ENCODE data around the gene DCTN5.
"Not testable (repeated sequence)": the region's sequence is repeated elsewhere in the genome, so short reads cannot be mapped to it uniquely, and the experiment has no call there.

DCTN5 gene

DNA sequence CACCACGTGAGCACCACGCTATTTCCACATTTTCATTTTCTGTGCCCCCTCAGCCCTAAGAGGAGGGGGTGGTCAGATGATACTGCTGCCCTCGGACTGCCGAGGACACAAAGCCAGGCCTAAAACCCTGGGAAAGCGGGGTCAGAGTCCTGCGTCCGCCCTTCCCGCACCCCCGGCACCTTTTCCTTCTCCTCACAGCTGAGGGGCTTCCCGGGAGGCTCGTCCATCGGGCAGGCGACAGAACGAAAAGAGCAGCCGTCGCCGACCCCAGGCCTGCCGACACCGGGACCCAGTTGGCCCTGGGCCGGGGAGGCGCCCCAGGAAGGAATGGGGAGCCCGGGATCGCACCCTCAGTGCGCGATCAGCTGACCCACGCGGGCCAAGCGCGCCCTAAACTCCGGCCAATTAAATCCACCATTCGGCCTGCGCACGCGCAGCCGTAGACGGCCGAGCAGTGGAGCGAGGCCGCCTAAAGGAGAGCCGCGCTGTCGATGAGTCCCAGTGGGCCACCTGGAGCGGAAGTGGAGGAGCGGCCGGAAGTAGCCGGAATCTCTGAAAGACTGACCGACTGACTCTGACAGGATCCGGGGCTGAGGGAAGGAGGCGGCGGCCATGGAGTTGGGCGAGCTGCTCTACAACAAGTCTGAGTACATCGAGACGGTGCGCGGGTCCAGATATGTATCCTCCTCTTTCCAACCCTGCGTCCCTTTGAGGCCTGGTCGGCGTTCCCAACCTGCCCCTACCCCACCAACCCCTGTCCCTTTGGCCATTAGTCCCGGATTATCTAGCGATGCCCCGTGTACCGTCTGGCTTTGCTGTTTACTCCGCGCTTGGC lies at the start of gene DCTN5, which contains the start of gene PALB2:
TSS of gene DCTN5 (plus strand) at position 536 of the 835 bp plus-strand sequence. CDS start at position 613, 77 bp downstream.
TSS of gene PALB2 (minus strand) at position 380 of the 835 bp plus-strand sequence. CDS start at position 227, 153 bp downstream.
- DNase-seq (ENCODE audit: low spot score) = peak; percentile 95

DNA sequence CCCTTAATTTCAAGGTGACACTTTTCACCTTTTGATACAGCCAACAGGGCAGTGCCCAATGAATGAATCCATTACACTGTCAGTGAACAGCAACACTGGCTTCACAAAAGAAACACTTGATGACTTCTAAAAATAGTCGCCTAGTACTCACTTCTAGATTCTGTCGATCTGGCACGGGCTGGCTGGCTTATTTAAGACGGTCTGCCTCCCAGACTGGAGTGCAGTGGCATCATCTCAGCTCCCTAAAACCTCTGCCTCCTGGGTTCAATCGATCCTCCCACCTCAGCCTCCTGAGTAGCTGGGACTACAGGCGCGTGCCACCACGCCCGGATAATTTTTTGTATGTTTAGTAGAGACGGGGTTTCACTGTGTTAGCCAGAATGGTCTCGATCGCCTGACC lies 47.1 kb upstream of the DCTN5 start:
- no peak for DNase-seq (ENCODE audit: low spot score)

DNA sequence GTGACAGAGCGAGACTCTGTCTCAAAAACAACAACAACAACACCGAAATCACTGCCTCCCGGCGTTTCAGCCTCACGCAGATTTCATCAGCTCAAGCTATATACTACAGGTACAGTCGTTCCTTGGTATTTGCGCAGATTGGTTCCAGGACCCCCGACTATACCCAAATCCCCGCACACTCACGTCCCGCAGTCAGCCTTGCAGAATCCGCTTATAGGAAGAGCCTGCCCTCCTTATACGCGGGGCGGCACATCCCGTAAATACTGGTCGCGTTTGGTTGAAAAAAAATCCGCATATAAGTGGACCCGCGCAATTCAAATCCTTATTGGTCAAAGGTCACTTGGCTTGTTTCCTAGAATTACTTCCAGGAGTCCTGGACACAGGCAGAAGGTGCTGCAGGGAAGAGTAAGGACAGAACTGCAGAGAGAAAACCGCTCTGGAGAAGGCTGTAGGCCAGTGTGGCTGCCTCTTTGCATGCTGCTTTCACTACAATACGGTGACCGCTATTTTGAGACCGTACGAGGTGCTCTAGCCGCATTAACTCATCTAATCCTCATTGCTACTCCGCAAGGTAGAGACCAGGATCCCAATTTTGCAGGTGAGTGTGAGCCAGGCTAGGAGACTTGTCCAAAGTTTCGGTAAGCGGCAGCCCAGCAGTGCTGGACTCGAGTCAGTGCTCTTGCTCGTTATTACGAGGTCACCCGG lies 45.9 kb upstream of the DCTN5 start:
- DNase-seq (ENCODE audit: low spot score) = no peak

DNA sequence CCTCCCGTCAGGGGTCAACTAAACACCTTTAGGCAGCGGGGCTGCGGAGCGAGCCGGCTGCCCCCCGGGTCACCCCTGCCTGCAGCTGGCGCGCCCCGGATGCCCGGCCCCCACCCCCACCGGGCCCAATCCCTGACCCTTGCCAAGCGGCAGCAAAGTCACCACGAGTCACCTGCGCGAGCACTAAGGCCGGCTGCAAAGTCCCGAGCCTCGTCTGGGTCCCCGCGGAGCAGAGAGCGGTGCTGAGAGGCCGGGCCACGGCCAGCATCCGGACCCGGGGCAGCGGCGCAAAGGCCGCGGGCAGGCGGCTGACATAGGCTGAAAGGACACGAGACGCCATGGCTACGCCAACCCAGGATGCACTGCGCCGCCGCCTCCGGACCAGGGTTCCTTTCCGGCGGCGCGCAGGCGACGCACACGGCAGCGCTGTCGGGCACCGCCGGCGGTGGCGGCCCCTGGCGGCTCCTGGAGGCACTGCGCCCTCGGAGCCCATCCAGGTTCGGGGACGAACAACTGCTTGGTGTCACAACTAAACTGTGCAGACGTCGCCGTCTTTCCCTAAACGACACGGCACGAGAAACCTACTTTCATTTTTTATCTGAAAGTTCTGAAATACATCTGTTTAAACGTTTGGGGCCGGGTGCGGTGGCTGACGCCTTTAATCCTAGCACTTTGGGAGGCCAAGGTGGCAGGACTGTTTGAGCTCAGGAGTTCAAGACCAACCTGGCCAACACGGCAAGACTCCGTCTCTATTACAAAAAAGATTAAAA lies 45.1 kb upstream of the DCTN5 start, which contains the start of gene NDUFAB1:
TSS of gene NDUFAB1 (minus strand) at position 366 of the 770 bp plus-strand sequence. CDS start at position 340, 26 bp downstream.
- DNase-seq (ENCODE audit: low spot score) = peak; percentile 89

DNA sequence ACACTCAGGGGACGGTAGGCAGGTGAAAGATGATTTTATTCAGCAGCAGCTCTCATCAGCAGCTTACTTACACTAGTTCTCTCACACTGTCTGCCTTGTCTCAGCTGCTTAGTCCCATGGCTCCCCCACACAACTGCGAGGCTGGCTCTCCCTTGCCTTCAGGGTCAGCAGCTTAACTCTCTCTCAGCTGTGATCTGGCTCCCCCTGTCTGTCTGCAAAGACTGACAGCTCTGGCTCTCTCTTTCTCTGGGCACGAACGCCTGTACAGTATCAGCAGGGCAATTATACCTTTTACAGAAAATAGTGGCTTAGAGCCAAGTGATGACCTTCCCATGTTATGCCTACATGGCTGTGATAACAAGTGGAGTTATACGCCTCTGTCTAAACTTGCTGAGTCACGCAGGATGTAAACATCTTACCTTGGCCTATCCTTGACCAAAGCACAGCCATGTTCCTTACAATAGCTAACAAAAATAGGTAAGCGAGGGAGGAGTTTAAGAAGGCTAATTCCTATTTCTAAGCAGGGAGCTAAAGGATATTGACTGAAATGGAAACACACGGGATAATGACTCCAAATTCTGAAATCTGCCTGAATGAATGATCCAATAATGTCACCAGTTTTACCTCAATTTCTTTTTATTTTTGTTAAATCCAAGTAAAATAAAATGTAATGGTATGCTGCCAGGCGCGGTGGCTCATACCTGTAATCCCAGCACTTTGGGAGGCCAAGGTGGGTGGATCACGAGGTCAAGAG lies 44.1 kb upstream of the DCTN5 start:
- peak; percentile 66 for DNase-seq (ENCODE audit: low spot score)

DNA sequence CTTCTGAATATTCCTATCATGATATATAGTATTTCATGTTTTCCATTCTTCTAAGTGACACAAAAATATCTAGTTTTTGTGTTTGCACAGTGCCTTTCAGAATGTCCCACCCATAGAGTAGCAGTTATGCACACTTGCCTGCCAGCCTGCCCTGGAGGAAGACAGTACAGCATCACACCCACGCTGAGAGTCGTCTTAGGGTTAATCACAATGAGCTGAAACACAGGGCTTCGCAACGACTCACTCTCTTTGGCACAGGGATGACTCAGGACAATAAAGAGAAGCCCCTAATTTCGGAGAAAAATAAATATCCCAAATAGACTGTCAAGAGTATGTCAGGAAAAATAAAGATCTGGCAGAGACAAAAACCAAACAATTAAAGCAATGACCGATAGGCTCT lies 33.5 kb upstream of the DCTN5 start:
- no peak for DNase-seq (ENCODE audit: low spot score)

DNA sequence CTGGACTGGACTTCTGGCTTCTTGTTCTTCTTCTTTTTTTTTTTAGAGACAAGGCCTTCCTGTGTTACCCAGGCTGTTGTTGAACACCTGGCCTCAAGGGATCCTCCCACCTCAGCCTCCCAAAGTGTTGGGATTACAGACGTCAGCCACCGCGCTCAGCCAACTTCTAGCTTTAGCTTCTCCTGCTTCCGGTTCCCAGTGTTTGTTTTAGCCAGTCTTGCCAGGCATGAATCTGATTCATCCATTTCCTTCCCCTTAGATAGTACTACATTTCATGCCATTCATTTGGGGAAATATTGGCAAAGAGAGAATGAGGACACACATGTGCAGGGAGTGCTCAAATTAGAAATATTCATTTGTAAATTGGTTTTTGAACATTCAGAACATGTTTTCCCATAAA lies 33.1 kb upstream of the DCTN5 start:
- no peak for DNase-seq (ENCODE audit: low spot score)

DNA sequence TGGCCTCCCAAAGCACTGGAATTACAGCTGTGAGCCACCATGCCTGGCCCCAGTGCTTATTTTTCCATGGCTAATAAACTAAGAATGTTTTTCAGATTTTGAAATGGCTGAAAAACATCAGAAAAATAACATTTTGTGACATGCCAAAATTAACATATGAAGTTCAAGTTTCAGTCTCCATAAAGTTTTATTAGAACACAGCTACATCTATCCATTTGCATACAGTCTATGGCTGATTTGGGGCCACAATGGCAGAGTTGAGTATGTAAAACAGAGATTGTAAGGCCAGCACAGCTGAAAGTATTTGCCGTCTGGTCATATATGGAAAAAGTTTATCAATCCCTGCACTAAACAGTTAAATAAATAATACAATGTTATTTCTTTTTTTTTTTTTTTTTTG lies 31.3 kb upstream of the DCTN5 start:
- DNase-seq (ENCODE audit: low spot score) = no peak

DNA sequence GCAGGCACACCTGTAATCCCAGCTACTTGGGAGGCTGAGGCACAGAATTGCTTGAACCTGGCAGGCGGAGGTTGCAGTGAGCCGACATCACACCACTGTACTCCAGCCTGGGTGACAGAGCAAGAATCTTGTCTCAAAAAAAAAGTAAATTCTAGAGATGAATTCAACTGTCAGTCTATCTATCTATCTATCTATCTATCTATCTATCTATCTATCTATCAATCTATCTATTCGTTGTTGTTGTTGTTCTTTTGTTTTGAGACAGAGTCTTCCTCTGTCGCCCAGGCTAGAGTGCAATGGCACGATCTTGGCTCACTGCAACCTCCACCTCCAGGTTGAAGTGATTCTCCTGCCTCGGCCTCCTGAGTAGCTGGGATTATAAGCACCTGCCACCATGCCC lies 30.4 kb upstream of the DCTN5 start:
- not testable (repeated sequence) for DNase-seq (ENCODE audit: low spot score)

DNA sequence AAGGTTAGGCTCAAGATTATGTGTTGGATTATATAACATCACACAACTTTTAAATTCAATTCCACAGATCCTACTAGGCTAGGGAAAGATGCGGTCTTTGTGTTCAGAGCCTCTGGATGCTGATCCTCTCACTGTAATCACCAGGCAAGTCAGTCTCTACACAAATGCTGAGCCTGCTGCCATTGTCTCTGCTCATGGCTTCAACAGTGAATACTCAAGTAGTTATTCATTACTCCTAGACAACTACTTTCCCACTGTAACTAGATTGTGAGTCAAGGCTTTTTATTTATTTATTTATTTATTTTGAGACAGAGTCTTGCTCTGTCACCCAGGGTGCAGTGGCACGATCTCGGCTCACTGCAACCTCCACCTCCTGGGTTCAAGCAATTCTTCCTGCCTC lies 29.3 kb upstream of the DCTN5 start:
- DNase-seq (ENCODE audit: low spot score) = no peak

DNA sequence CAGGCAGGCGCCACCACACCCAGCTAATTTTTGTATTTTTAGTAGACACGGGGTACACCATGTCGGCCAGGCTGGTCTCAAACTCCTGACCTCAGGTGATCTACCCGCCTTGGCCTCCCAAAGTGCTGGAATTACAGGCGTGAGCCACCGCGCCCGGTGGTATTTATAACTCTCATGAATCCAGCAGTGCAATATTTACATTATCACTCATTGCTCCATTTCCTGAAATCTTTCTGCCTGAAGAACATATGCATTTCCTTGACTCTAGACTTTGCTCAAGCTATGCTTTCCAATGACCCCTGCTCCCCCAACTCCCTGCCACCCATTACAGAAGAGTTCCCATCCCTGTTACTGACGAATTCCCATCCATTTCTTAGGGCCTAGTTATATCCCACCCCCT lies 25.5 kb upstream of the DCTN5 start:
- DNase-seq (ENCODE audit: low spot score) = no peak

DNA sequence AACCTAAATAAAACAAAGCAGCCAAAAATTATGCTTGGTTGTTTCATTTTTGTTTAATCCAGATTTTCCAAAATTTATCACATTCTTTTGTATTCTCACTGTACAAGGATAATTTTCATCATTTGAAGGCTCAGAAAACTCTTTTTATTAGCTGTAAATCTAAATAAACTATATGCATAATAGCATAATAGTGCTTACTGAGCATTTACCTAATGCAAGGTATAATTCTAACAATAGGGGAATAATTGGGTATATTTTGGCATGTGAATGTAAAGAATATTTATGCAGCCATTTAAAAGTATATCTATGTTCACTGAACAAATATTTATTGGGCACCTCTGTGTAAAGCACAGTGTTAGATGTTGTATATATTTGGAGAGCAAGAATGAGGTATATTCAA lies 17.2 kb upstream of the DCTN5 start:
- no peak for DNase-seq (ENCODE audit: low spot score)

DNA sequence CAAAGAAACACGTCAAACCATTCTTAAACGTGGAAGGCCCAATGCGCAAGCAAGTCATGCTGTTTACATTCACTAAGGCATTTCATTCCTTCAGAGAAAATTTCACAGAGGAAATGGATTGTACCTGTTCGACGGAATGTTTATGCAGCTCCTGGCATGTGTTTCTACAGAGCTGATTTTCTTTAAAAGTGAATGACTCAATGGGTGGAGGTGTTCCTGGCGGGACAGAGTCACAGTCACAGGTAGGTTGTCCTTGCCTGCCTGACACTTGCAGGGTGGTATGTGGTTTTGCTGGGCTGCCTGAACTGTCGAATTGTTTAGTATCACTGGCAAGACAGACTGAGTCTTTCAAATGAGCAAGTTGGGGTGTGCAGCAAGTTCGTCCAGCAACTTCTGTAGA lies 11.8 kb upstream of the DCTN5 start:
- DNase-seq (ENCODE audit: low spot score) = no peak

DNA sequence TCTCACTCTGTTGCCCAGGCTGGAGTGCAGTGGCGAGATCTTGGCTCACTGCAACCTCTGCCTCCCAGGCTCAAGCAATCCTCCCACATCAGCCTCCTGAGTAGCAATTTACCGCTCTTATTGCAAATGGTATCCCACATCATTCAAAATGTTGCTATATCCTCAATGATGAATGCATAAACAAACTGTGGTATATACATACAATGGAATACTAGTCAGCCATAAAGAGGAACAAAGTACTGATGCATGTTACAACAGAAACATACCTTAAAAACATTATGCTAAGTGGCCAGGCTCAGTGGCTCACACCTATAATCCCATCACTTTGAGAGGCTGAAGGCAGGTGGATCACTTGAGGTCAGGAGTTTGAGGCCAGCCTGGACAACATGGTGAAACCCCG lies 9.4 kb upstream of the DCTN5 start:
- not testable (repeated sequence) for DNase-seq (ENCODE audit: low spot score)

DNA sequence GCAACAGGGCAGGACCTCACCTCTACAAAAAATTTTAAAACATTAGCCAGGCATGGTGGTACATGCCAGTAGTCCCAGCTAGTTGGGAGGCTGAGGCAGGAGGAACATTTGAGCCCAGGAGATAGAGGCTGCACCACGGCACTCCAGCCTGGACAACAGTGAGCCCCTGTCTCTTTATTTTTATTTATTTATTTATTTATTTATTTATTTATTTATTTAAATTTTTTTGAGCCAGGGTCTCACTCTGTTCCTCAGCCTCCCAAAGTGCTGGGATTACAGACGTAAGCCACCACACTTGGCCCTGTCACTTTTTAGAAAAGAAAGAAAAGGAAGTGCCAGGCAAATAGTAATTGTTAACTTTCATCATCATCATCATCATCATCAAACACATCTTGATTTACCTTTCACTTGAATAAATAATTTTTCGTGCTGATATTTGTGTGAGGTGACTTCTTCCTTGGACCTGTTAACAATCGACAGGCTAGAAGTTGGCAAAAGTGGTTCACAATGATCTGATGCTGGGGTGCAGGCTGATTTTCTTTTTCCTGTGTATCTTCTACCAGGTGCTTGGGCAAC lies 6.7 kb upstream of the DCTN5 start:
- DNase-seq (ENCODE audit: low spot score) = no peak

DNA sequence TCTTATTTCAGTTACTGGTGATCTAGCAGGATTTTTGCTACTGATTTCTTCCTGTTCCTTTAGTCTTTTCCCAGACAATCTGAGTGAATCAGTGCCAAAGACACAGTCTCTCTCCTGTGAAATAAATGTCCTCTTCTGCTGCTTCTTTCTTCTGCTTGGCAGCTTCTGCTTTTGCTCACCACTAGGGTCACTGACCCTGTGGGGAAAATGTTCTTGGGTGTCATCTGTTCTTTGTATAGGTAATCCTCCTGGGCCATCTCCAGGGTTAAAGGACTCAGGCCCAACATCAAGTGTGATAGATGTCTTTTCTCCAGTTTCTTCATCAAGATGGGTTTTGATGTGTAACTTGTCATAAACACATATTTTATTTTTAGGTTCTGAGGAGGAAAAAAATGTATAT lies 5.3 kb upstream of the DCTN5 start:
- no peak for DNase-seq (ENCODE audit: low spot score)

DNA sequence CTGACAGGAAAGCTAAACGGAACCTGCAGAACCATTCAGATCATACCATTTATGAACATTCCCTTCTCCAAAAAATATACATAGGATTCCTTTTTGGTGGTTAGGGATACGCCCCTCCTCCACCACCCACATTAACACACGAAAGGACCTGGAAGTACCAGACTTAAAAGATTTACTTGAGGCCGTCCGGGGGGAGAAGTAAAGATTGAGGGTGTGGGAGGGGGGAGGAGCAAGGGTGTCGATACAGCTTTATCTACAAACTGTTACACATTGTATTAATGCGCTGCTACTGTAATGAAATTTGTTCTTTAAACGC lies 693 bp upstream of the DCTN5 start:
- DNase-seq (ENCODE audit: low spot score) = no peak

DNA sequence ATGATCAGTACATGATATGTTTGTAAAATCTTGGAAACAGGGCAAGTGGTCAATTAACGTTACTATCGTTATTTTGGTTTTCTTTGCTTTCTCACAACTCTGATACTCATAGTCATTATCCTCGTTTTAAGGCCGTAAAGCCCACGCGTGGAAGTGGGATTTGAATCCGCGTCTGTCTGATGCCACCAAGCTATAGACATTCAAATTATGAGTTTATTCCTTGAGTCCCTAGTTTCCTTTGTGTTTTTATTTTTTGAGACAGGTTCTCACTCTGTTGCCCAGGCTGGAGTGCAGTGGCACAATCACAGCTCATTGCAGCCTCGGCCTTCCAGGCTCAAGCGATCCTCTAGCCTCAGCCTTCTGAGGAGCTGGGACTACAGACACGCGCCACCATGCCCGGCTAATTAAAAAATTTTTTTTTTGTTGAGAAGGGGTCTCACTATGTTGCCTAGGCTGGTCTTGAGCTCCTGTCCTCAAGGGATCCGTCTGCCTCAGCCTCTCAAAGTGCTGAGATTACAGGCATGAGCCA lies 1.0 kb downstream of the DCTN5 start:
- no peak for DNase-seq (ENCODE audit: low spot score)

DNA sequence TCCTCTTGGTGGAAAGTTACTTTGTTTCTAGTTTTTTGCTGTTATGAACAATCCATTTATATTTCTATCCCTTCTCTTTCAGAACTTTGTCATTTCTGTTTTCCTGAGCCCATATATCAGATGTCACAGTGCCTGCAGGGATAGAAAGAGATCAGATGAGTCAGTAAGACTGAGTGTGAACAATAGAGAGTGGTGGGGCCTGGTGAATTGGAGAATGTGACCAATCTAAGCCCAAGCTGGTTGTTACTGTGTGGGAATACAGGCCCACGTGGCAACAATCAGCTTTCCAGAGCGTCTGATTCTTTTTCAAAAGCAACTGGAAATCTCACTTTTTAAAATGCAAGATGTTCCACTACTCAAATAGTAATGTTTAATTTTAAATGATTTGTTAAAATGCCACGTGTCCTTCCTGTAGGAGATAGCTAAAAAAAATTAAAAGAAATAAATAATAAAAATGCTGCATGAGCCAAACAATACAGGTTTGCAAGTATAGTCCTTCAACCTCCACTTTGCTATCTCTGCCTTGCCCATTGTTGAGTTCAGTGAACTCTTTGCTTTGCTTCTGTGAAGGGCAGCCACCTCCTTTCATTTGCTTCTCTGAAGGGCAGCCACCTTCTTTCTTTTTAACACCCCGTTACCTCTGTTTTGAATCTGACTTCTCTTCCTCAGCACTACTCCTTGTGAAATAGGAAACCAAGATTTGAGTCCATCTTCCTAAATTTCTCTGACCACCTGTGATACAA lies 9.6 kb downstream of the DCTN5 start:
- DNase-seq (ENCODE audit: low spot score) = no peak

DNA sequence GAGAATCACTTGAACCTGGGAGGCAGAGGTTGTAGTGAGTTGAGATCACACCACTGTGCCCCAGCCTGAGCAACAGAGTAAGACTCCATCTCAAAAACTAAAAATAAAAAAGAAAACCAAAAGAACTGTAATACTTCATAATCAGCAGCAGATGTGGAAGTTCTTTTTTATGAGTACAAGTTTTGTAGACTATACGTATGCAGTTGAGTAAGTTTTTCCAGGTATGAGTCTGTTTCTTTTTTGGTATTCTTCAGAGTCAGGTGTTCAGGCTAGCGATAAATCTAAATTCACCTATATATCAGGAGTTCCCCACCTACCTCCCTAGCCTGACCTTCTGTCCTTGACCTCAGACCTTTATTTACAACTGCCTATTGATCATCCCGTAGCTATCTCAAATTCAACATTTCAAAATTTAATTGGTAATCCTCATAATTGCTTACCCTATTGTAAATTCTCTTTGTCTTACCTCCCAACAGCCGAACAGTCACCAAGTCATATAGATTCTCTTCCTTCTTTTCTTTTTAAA lies 10.7 kb downstream of the DCTN5 start:
- DNase-seq (ENCODE audit: low spot score) = no peak
